Upper lobe of left lung (tissue), 6 donors: ENCODE results near the gene SEC24A. TPM values are rescaled to one million over a fixed set of nuclear protein-coding genes. Genes with fewer than 3 reads are reported as not detected.
A peak's percentile ranks its signal among the peaks of the same experiment; 100 is the strongest.

Experiments
- ATAC-seq, 2 donors: fragments of 200-7000 bp; cut with Tn5 transposase; one replicate each; pipeline ENCODE4 v1.9.1; 2022; ENCODE audit warnings: mild to moderate bottlenecking in 2 of 2, moderate library complexity in 2 of 2; ENCODE audit not compliant: low FRiP score in 2 of 2
- DNase-seq, 2 donors: peaks; one replicate each; pipeline ENCODE4 v3.0.0-alpha.2; 2019 to 2020
- H3K27ac ChIP-seq, 4 donors: fragments of 200-600 bp; sonication (generic); one replicate each; pipeline ENCODE4 v1.5.1; 2016 to 2019
- H3K27me3 ChIP-seq, 4 donors: fragments of 200-600 bp; sonication (generic); one replicate each; pipeline ENCODE4 v1.5.1; 2017 to 2019
- H3K36me3 ChIP-seq, 4 donors: fragments of 200-600 bp; sonication (generic); one replicate each; pipeline ENCODE4 v1.5.1; 2016 to 2019
- H3K4me1 ChIP-seq, 4 donors: fragments of 200-600 bp; sonication (generic); one replicate each; pipeline ENCODE4 v1.5.1; 2018 to 2019
- H3K4me3 ChIP-seq, 4 donors: fragments of 200-600 bp; sonication (generic); one replicate each; pipeline ENCODE4 v1.5.1; 2017 to 2019; ENCODE audit warnings: mild to moderate bottlenecking in 2 of 4, moderate library complexity in 1 of 4
- H3K9me3 ChIP-seq, 4 donors: fragments of 200-600 bp; sonication (generic); one replicate each; pipeline ENCODE4 v1.5.1; 2018 to 2019
- EP300 ChIP-seq, 4 donors: sonication (generic); formaldehyde crosslinking; IDR thresholded peaks; one replicate each; pipeline ENCODE4 v1.5.1; 2017; ENCODE audit warnings: antibody characterized with exemption in 4 of 4, control low read depth in 2 of 4
- POLR2A ChIP-seq, 4 donors: fragments of 450-650 bp; IDR thresholded peaks; one replicate each; pipeline ENCODE4 v1.5.1; 2016 to 2017; ENCODE audit warnings: antibody characterized with exemption in 4 of 4, mild to moderate bottlenecking in 2 of 4
- POLR2AphosphoS5 ChIP-seq, 2 donors: sonication (generic); formaldehyde crosslinking; IDR thresholded peaks; one replicate each; pipeline ENCODE4 v1.5.1; 2017; ENCODE audit warnings: antibody characterized with exemption in 2 of 2
- WGBS, 2 donors: methylation state at CpG; one replicate each; pipeline ENCODE4 v1.1.5; 2017 to 2018; 5-methylcytosine and 5-hydroxymethylcytosine counted together
- total RNA-seq, 6 donors: library from RNA; depleted of rRNA in 4 of 6; stranded (reverse); fragments of >200 nt in 4 of 6; gene quantifications; one replicate each; pipeline versions ENCODE4 v1.1.0 to v1.2.1, GENCODE V29; 2016 to 2021
- TF ChIP-seq, protein P1 (sequence below), 6 experiments: fragments of 450-650 bp in 4 of 6; fragments of 200-600 bp in 2 of 6; sonication (generic) in 2 of 6; IDR thresholded peaks; one replicate each; pipeline ENCODE4 v1.5.1; 2016 to 2019; ENCODE audit warnings: antibody characterized with exemption in 6 of 6
- donor health status: DM: no; HTN: no; CAD: no; lungs with moderate emphysema.
- donor health status: DM: no; HTN: yes; CAD: no; lungs with severe emphysema.

SEC24A gene
- total RNA-seq, 6 donors from 2014 or later = 3.8 to 23.4 (median 16.8) TPM

DNA sequence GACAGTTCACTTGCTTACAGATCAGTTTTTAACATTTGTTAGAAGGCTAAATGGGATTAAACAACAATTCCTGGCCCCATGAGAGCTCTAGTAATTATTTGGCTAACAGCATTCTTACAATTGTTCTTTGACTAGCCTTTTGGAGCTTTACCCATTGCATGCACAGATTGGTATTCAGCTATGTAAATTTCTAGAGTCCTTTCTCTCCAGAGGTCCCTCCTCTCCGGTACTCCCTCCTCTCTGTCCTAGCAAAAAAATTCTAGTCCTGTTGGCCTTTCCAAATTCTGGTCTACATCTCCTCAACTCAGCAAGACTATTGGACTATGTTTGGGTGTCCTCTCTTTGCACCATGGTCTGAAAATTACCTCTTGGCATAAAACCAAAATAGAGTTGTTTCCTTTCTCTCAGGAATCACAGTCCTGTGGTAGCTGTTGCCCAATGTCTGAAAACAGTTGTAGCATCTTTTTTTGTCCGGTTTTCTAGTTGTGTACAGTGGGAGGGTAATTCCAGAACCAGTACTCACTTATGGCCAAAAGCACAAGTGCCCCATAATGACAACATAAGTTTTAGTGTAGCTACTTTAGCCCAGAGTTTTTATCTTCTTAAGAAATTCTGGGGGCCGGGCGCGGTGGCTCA, 34.0 kb upstream of the SEC24A start:
- Histone ChIP-seq H3K27me3 (no peaks in the 10 kb centered on the region), H3K36me3 (peaks cover 15 to 94% (median 57%) of the 10 kb centered on the region in 4 donors), H3K27ac (no peak overlapping the region), H3K9me3 (no peaks in the 10 kb centered on the region), H3K4me1 (no peaks in the 10 kb centered on the region), H3K4me3 (no peak overlapping the region)
- TF ChIP-seq POLR2A (IDR thresholded peaks at IDR 0.05) (no peak), POLR2AphosphoS5 (IDR thresholded peaks at IDR 0.05) (no peak), EP300 (IDR thresholded peaks at IDR 0.05) (no peak)
- TF ChIP-seq, protein P1, sequence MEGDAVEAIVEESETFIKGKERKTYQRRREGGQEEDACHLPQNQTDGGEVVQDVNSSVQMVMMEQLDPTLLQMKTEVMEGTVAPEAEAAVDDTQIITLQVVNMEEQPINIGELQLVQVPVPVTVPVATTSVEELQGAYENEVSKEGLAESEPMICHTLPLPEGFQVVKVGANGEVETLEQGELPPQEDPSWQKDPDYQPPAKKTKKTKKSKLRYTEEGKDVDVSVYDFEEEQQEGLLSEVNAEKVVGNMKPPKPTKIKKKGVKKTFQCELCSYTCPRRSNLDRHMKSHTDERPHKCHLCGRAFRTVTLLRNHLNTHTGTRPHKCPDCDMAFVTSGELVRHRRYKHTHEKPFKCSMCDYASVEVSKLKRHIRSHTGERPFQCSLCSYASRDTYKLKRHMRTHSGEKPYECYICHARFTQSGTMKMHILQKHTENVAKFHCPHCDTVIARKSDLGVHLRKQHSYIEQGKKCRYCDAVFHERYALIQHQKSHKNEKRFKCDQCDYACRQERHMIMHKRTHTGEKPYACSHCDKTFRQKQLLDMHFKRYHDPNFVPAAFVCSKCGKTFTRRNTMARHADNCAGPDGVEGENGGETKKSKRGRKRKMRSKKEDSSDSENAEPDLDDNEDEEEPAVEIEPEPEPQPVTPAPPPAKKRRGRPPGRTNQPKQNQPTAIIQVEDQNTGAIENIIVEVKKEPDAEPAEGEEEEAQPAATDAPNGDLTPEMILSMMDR (IDR thresholded peaks at IDR 0.05) = no peak
- 95% methylated on average over 5 of the region's 5 CpGs for WGBS, 2 donors
- peak in 1 of 2 donors; percentile 38 for DNase-seq
- ATAC-seq = no peak

DNA sequence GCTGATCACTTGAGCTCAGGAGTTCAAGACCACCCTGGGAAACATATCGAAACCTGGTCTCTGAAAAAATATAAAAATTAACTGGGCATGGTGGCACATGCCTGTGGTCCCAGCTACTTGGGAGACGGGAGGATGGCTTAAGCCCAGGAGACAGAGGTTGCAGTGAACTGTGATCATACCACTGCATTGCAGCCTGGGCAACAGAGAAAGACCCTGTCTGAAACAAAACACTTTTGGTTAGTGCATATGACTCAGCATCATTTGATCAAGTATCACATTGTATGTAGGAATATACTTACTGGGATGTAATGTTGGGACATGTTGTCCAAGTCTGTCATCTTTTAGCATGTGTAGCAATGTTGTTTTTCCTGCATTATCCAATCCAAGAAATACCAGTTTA, 28.0 kb upstream of the SEC24A start:
- Histone ChIP-seq H3K27me3 (no peaks in the 10 kb centered on the region), H3K4me3 (no peak overlapping the region), H3K4me1 (peaks cover 0 to 1% (median 0%) of the 10 kb centered on the region in 4 donors), H3K27ac (no peak overlapping the region), H3K36me3 (peaks cover 31 to 81% (median 65%) of the 10 kb centered on the region in 4 donors), H3K9me3 (no peaks in the 10 kb centered on the region)
- WGBS, 2 donors = 92 to 96% methylated on average over 2 of the region's 2 CpGs
- ATAC-seq (no peak), DNase-seq (no peak)
- TF ChIP-seq, protein P1 (IDR thresholded peaks at IDR 0.05) = no peak
- TF ChIP-seq POLR2AphosphoS5 (IDR thresholded peaks at IDR 0.05) (no peak), EP300 (IDR thresholded peaks at IDR 0.05) (no peak), POLR2A (IDR thresholded peaks at IDR 0.05) (no peak)

DNA sequence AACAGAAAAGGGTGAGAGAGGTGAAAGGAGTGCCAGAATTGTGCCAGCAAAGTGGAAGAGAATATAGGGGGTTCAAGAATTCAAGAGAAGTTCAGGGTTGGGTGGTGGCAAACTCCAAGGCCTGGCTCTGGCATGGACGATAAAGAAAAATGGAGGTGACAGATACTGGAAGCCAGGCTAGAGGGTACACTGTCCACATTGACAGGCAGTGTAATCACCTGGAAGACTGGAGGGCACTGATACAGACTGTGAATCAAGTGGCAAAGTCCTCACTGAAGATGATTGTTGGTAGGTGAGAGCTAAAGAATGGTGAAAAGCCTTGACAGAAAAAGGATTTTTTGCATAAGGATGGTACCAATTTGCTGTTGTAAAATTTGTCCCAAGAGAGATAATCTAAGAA, 23.0 kb upstream of the SEC24A start:
- no peaks in the 10 kb centered on the region for H3K9me3 ChIP-seq
- no peaks in the 10 kb centered on the region for H3K27me3 ChIP-seq
- WGBS, 2 donors = 84 to 92% methylated on average over 1 of the region's 1 CpG
- no peak for ATAC-seq
- peaks cover 9 to 25% (median 10%) of the 10 kb centered on the region in 4 donors for H3K4me1 ChIP-seq
- H3K27ac ChIP-seq = peak overlapping the region in 1 of 4 donors; percentile 52
- H3K36me3 ChIP-seq = peaks cover 15 to 41% (median 22%) of the 10 kb centered on the region in 4 donors
- H3K4me3 ChIP-seq = no peak overlapping the region
- DNase-seq = no peak
- TF ChIP-seq POLR2A (IDR thresholded peaks at IDR 0.05) = no peak
- TF ChIP-seq, protein P1 (IDR thresholded peaks at IDR 0.05) = no peak
- TF ChIP-seq POLR2AphosphoS5 (IDR thresholded peaks at IDR 0.05) = no peak
- no peak for TF ChIP-seq EP300 (IDR thresholded peaks at IDR 0.05)

DNA sequence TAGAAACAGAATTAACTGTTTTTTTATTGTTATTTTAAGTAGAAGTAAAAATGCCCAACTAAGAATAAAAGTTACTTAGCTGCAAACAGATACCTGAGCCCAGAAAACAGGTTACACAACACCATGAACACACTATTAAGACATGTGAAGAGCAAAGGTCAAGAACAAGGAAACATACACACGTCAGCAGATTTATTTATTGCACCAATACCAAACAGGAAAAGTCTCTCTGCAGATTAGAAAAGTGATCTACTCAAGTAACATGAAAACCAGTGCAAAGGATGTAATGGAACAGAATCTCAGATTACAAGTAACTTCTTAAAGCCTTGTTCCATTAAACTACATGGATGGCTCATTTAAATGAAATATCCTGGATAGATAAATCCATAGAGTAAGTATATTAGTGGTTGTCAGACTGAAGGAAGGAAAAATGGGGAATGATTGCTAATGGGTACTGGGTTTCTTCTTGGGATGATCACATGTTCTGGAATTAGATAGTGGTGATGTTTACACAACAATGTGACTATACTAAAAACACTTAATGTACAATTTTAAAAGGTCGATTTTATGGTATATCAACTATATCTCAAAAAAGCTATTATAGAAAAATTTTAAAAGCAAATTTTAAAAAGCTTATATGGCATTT, 22.1 kb upstream of the SEC24A start:
- peak in 1 of 4 donors; percentile 69 for TF ChIP-seq EP300 (IDR thresholded peaks at IDR 0.05)
- no peak for TF ChIP-seq POLR2AphosphoS5 (IDR thresholded peaks at IDR 0.05)
- TF ChIP-seq, protein P1 (IDR thresholded peaks at IDR 0.05) = no peak
- no peak for TF ChIP-seq POLR2A (IDR thresholded peaks at IDR 0.05)
- Histone ChIP-seq H3K4me3 (no peak overlapping the region), H3K27me3 (no peaks in the 10 kb centered on the region), H3K36me3 (peaks cover 5 to 31% (median 15%) of the 10 kb centered on the region in 4 donors), H3K9me3 (no peaks in the 10 kb centered on the region), H3K4me1 (peaks cover 15 to 35% (median 15%) of the 10 kb centered on the region in 4 donors), H3K27ac (peak overlapping the region in 3 of 4 donors; percentile 36 to 52 (median 48))
- peak; percentile 44 to 67 for ATAC-seq
- no peak for DNase-seq
- 43 to 51% methylated on average over 2 of the region's 2 CpGs for WGBS, 2 donors
